SK-N-SH (cell line): ENCODE data around the gene TEAD2.

ENCODE experiments used
- FOSL2 ChIP-seq: IDR thresholded peaks from 2 replicates; pipeline ENCODE4 v1.4.0; 2012; ENCODE audit warnings: low read depth, mild to moderate bottlenecking, moderate library complexity, borderline replicate concordance
- GABPA ChIP-seq: IDR thresholded peaks from 2 replicates; pipeline ENCODE4 v1.4.0; 2012; ENCODE audit warnings: low read depth, mild to moderate bottlenecking
- MAX ChIP-seq: IDR thresholded peaks from 2 replicates; pipeline ENCODE4 v1.4.0; 2012; ENCODE audit warnings: low read depth
- POLR2AphosphoS5 ChIP-seq: IDR thresholded peaks from 2 replicates; pipeline ENCODE4 v1.6.1; 2012; ENCODE audit warnings: low read depth, low read length
- TAF1 ChIP-seq: IDR thresholded peaks from 2 replicates; pipeline ENCODE4 v1.6.1; 2012; ENCODE audit warnings: low read depth, mild to moderate bottlenecking, low read length, moderate library complexity, borderline replicate concordance
- TCF12 ChIP-seq: IDR thresholded peaks from 2 replicates; pipeline ENCODE4 v1.4.0; 2012
- USF2 ChIP-seq: fragments of 150-350 bp; IDR thresholded peaks from 2 replicates; pipeline ENCODE4 v1.6.1; 2017; ENCODE audit warnings: antibody characterized with exemption, low read length, low read depth, borderline replicate concordance

- TF ChIP-seq POLR2AphosphoS5 (no peak), FOSL2 (no peak), GABPA (no peak), USF2 (no peak), TCF12 (no peak), MAX (no peak), TAF1 (no peak)
Observed at GRCh38 chr19:49408816-49409440, 46.7 kb upstream of the TEAD2 start.
